ENCODE results near the gene PYY.

GRCh38 chr17:43924558-43924957 lies 29.2 kb downstream of the PYY start:
- TF ChIP-seq EP300 (IDR thresholded peaks at IDR 0.05) (no peak), POLR2AphosphoS5 (IDR thresholded peaks at IDR 0.05) (no peak)

Data from suprapubic skin (tissue), 4 donors.